Thyroid gland (tissue), 4 donors: ENCODE results near the gene IQSEC3. TPM values are rescaled to one million over a fixed set of nuclear protein-coding genes. Genes with fewer than 3 reads are reported as not detected.

Experiments used
- DNase-seq, 2 donors: peaks; one replicate each; pipeline ENCODE4 v3.0.0-alpha.2; 2019
- H3K27ac ChIP-seq, 3 donors: fragments of 200-600 bp; sonication (generic); 1 replicate in 2 of 3; 2 replicates in 1 of 3; pipeline ENCODE4 v1.5.1; 2016 to 2019; ENCODE audit warnings: mild to moderate bottlenecking in 1 of 3, moderate library complexity in 1 of 3
- H3K27me3 ChIP-seq: fragments of 200-600 bp; sonication (generic); one replicate; pipeline ENCODE4 v1.5.1; 2019
- H3K36me3 ChIP-seq, 2 donors: fragments of 200-600 bp; sonication (generic); one replicate each; pipeline ENCODE4 v1.5.1; 2016 to 2019
- H3K4me1 ChIP-seq, 2 donors: fragments of 200-600 bp; sonication (generic); one replicate each; pipeline ENCODE4 v1.5.1; 2017 to 2019
- H3K4me3 ChIP-seq, 3 donors: fragments of 200-600 bp; sonication (generic); replicated peaks in 1 of 3; 1 replicate in 2 of 3; 2 replicates in 1 of 3; pipeline ENCODE4 v1.5.1; 2016; ENCODE audit warnings: mild to moderate bottlenecking in 1 of 3
- H3K9me3 ChIP-seq: fragments of 200-600 bp; sonication (generic); one replicate; pipeline ENCODE4 v1.5.1; 2017
- CTCF ChIP-seq, 6 experiments: fragments of 200-600 bp in 3 of 6; fragments of 450-650 bp in 3 of 6; sonication (generic) in 3 of 6; IDR thresholded peaks; one replicate each; pipeline ENCODE4 v1.5.1; 2016 to 2019; ENCODE audit warnings: antibody characterized with exemption in 6 of 6, mild to moderate bottlenecking in 2 of 6, inconsistent platforms in 1 of 6, moderate library complexity in 1 of 6
- POLR2A ChIP-seq, 2 donors: fragments of 450-650 bp; IDR thresholded peaks; one replicate each; pipeline ENCODE4 v1.6.1; 2017; ENCODE audit warnings: antibody characterized with exemption in 2 of 2, mild to moderate bottlenecking in 2 of 2, moderate library complexity in 1 of 2
- WGBS, 2 donors: methylation state at CpG; one replicate each; pipeline ENCODE4 v1.1.5; 2017; 5-methylcytosine and 5-hydroxymethylcytosine counted together
- intact Hi-C: fragments of 100-400 bp; cut with DNase I; formaldehyde crosslinking; loops from one replicate; pipeline ENCODE4 v1.15.1; 2023
- total RNA-seq, 4 donors: library from RNA; depleted of rRNA; stranded (reverse); fragments of >200 nt; gene quantifications; one replicate each; pipeline ENCODE4 v1.2.3, GENCODE V29; 2016

IQSEC3 gene
- total RNA-seq, 4 donors from 2014 or later = 0.27 to 1.3 (median 1.0) TPM

- peak; percentile 75 to 77 for DNase-seq
- no peaks in the 10 kb centered on the region for H3K36me3 ChIP-seq
- peak overlapping the region; percentile 59 to 79 (median 64) for H3K27ac ChIP-seq
- H3K9me3 ChIP-seq = no peaks in the 10 kb centered on the region
- H3K27me3 ChIP-seq = no peaks in the 10 kb centered on the region
- peaks cover 8 to 60% of the 10 kb centered on the region in 2 donors for H3K4me1 ChIP-seq
- TF ChIP-seq CTCF (IDR thresholded peaks at IDR 0.05) (no peak), POLR2A (IDR thresholded peaks at IDR 0.05) (no peak)
- intact Hi-C loops = no loop called here
- no peak overlapping the region for H3K4me3 ChIP-seq
- WGBS, 2 donors = 39 to 43% methylated on average over 13 to 14 of the region's 16 CpGs
Observed at GRCh38 chr12:176321-177181, 110.0 kb downstream of the IQSEC3 start.

GRCh38 chr12:177336-177979 lies 110.9 kb downstream of the IQSEC3 start:
- H3K4me3 ChIP-seq = no peak overlapping the region
- intact Hi-C loops = no loop called here
- peaks cover 8 to 60% of the 10 kb centered on the region in 2 donors for H3K4me1 ChIP-seq
- no peaks in the 10 kb centered on the region for H3K36me3 ChIP-seq
- no peak for DNase-seq
- TF ChIP-seq CTCF (IDR thresholded peaks at IDR 0.05) (no peak), POLR2A (IDR thresholded peaks at IDR 0.05) (no peak)
- 36 to 71% methylated on average over 3 to 4 of the region's 11 CpGs for WGBS, 2 donors
- no peaks in the 10 kb centered on the region for H3K27me3 ChIP-seq
- H3K27ac ChIP-seq = peak overlapping the region in 1 of 3 donors; percentile 79
- H3K9me3 ChIP-seq = no peaks in the 10 kb centered on the region

GRCh38 chr12:177980-178828 lies 111.6 kb downstream of the IQSEC3 start:
- no peaks in the 10 kb centered on the region for H3K9me3 ChIP-seq

GRCh38 chr12:178829-179109 lies 112.2 kb downstream of the IQSEC3 start:
- Histone ChIP-seq H3K27me3 (no peaks in the 10 kb centered on the region), H3K4me1 (peaks cover 8 to 60% of the 10 kb centered on the region in 2 donors), H3K36me3 (no peaks in the 10 kb centered on the region), H3K27ac (peak overlapping the region in 1 of 3 donors; percentile 6), H3K9me3 (no peaks in the 10 kb centered on the region), H3K4me3 (no peak overlapping the region)
- intact Hi-C loops = no loop called here
- no peak for TF ChIP-seq POLR2A (IDR thresholded peaks at IDR 0.05)
- no peak for TF ChIP-seq CTCF (IDR thresholded peaks at IDR 0.05)
- DNase-seq = no peak
- 60 to 81% methylated on average over 1 to 2 of the region's 3 CpGs for WGBS, 2 donors

More at GRCh38 chr12:177980-178828, 111.6 kb downstream of the IQSEC3 start:
- Histone ChIP-seq H3K4me1 (peaks cover 8 to 60% of the 10 kb centered on the region in 2 donors), H3K27me3 (no peaks in the 10 kb centered on the region), H3K4me3 (no peak overlapping the region), H3K27ac (no peak overlapping the region), H3K36me3 (no peaks in the 10 kb centered on the region)
- TF ChIP-seq CTCF (IDR thresholded peaks at IDR 0.05) = no peak
- TF ChIP-seq POLR2A (IDR thresholded peaks at IDR 0.05) = no peak
- no peak for DNase-seq
- WGBS, 2 donors = 88 to 91% methylated on average over 18 to 20 of the region's 20 CpGs
- intact Hi-C loops = no loop called here
